ENCODE results near the gene LAMTOR4. TPM values are rescaled to one million over a fixed set of nuclear protein-coding genes. Genes with fewer than 3 reads are reported as not detected.
A peak's percentile ranks its signal among the peaks of the same experiment; 100 is the strongest.
"Not testable (repeated sequence)": the region's sequence is repeated elsewhere in the genome, so short reads cannot be mapped to it uniquely, and the experiment has no call there.

The LAMTOR4 gene
- total RNA-seq, 4 donors from 2014 or later = 183 to 194 (median 184) TPM

- no peak for DNase-seq (ENCODE audit: low spot score)
- no peak for ATAC-seq (ENCODE audit: low FRiP score)
- TF ChIP-seq, protein P1, sequence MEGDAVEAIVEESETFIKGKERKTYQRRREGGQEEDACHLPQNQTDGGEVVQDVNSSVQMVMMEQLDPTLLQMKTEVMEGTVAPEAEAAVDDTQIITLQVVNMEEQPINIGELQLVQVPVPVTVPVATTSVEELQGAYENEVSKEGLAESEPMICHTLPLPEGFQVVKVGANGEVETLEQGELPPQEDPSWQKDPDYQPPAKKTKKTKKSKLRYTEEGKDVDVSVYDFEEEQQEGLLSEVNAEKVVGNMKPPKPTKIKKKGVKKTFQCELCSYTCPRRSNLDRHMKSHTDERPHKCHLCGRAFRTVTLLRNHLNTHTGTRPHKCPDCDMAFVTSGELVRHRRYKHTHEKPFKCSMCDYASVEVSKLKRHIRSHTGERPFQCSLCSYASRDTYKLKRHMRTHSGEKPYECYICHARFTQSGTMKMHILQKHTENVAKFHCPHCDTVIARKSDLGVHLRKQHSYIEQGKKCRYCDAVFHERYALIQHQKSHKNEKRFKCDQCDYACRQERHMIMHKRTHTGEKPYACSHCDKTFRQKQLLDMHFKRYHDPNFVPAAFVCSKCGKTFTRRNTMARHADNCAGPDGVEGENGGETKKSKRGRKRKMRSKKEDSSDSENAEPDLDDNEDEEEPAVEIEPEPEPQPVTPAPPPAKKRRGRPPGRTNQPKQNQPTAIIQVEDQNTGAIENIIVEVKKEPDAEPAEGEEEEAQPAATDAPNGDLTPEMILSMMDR (IDR thresholded peaks at IDR 0.05) = no peak
Observed at GRCh38 chr7:100124301-100125230, 24.2 kb upstream of the LAMTOR4 start.

DNA sequence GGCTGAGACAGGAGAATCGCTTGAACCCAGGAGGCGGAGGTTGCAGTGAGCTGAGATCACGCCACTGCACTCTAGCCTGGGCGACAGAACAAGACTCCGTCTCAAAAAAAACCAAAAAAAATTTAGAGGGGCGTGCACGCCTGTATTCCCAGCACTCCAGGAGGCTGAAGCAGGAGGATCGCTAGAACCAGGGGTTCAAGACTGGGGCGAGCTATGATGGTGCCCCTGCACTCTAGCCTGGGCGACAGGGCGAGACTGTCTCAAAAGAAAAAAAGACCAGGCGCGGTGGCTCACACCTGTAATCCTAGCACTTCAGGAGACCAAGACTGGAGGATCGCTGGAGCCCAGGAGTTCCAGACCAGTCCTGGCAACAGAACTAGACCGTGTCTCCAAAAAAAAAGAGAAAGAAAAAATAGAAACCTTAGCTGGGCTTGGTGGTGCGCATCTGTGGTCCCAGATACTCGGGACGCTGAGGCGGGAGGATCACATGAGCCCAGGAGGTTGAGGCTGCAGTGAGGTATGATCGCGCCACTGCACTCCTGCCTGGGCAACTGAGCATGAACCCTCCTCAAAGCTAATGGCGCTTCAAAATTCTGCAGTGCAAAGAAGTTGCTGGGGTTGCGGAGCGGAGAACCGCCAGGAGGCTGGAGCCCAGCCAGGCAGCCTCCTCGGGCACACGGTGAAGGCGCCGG is 22.3 kb upstream of the LAMTOR4 start:
- DNase-seq (ENCODE audit: low spot score) (no peak), ATAC-seq (ENCODE audit: low FRiP score) (peak; percentile 63)
- TF ChIP-seq, protein P1 (IDR thresholded peaks at IDR 0.05) = no peak

DNA sequence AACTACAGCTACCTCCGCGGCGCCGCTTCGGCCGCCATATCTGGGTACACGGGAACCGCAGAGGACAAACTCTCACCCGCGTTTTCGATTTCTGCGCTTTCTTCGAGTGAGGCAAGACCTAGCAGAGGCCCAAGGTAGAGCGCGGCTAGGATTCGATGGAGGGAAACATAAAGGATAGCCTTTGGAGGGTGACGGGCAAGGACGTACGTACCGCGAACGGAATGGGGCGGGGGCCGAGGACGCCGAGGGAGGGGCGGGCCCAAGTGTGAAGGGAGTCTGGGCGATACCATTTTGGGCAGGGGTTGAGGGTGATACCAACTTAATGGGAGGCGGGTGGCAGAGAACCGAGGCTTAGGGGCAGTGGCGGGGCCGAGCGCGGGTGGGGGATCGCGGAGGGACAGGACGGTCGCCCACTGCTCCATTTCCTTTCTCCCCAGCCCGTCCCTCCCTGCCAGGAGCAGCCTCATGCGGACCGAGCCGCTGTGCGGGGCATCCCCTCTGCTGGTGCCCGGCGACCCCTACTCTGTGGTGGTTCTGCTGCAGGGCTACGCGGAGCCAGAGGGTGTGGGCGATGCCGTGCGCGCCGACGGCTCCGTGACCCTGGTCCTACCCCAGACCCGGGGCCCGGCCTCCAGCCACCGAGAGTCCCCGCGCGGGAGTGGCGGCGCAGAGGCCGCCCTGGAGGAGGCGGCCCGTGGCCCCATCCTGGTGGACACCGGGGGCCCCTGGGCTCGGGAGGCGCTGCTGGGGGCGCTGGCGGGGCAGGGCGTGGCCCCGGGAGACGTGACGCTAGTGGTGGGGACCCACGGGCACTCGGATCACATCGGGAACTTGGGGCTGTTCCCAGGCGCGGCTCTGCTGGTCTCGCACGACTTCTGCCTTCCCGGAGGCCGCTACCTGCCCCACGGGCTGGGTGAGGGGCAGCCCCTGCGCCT is 21.5 kb upstream of the LAMTOR4 start, which contains the start of gene MBLAC1:
TSS of gene MBLAC1 (plus strand) at position 37 of the 935 bp plus-strand sequence. CDS start at position 466, 429 bp downstream.
- ATAC-seq (ENCODE audit: low FRiP score) (peak; percentile 90), DNase-seq (ENCODE audit: low spot score) (peak; percentile 72)
- TF ChIP-seq, protein P1 (IDR thresholded peaks at IDR 0.05) = no peak

GRCh38 chr7:100127866-100128636 is 20.7 kb upstream of the LAMTOR4 start:
- no peak for ATAC-seq (ENCODE audit: low FRiP score)
- TF ChIP-seq, protein P1 (IDR thresholded peaks at IDR 0.05) = no peak
- no peak for DNase-seq (ENCODE audit: low spot score)

- TF ChIP-seq, protein P1 (IDR thresholded peaks at IDR 0.05) = no peak
- ATAC-seq (ENCODE audit: low FRiP score) = no peak
Observed at GRCh38 chr7:100128637-100128963, 20.1 kb upstream of the LAMTOR4 start.

DNA sequence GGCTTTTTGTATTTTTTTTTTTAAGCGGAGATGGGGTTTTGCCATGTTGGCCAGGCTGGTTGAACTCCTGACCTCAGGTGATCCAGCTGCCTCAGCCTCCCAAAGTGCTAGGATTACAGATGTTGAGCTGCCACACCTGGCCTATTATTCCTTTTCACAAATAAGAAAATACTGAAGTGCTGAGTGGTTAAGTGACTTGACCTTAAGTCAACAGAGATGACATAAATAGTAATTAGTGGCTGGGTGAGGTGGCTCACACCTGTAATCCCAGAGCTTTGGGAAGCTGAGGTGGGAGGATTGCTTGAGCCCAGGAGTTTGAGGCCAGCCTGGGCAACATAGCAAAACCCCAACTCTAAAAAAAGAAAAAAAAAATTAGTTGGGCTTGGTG is 18.5 kb upstream of the LAMTOR4 start:
- not testable (repeated sequence) for DNase-seq (ENCODE audit: low spot score); ATAC-seq (ENCODE audit: low FRiP score)

More at GRCh38 chr7:100128637-100128963, 20.1 kb upstream of the LAMTOR4 start:
- DNase-seq (ENCODE audit: low spot score) = no peak
